K562 (cell line): ENCODE measurements around the gene PILRA. TPM values are rescaled to one million over a fixed set of nuclear protein-coding genes. Genes with fewer than 3 reads are reported as not detected.
A peak's percentile ranks its signal among the peaks of the same experiment; 100 is the strongest.

Experiments
- ATAC-seq: fragments of 200-7000 bp; cut with Tn5 transposase; 3 replicates; pipeline ENCODE4 v1.9.1; 2020; ENCODE audit warnings: moderate library complexity
- BruUV-seq: library from RNA; stranded (reverse); fragments of 400-500 nt; replicated peaks from 2 replicates; lab custom pipeline; 2021; lab: Mats Ljungman, UMichigan
- CTCF ChIA-PET: fragments of 300-600 bp; formaldehyde crosslinking; extraction: SDS; loops from one replicate; lab custom pipeline; 2021; ENCODE audit warnings: low intra/inter-chr PET ratio; lab: Yijun Ruan, JAX
- POLR2A ChIA-PET: fragments of 300-600, 350-650 bp; sonication (Branson Sonifier 250); formaldehyde crosslinking; extraction: SDS; loops from one replicate; lab custom pipeline; 2021; ENCODE audit warnings: antibody characterized with exemption, inconsistent platforms; lab: Yijun Ruan, JAX
- DNase-seq, 4 experiments: peaks; one replicate each; pipeline versions ENCODE4 v3.0.0 to v3.0.0-alpha.2; 2011 to 2018; ENCODE audit warnings: low spot score in 3 of 4, mixed read lengths in 3 of 4; ENCODE audit errors: extremely low read depth in 1 of 4
- FAIRE-seq: peaks from 2 replicates; lab custom pipeline; 2011; peaks lifted over from hg19 to GRCh38; lab: Jason Lieb, UNC
- H2AFZ ChIP-seq: 2 replicates; pipeline ENCODE4 v1.6.0; 2011; ENCODE audit warnings: low read depth, low read length, control low read depth, inconsistent platforms
- H3K27ac ChIP-seq: fragments of 200-600 bp; 3 replicates; pipeline ENCODE4 v1.8.0; 2011; ENCODE audit warnings: low read depth, mild to moderate bottlenecking, control low read depth, inconsistent platforms, low read length, moderate library complexity, mixed read lengths; ENCODE audit errors: extremely low read depth
- H3K27me3 ChIP-seq, 2 experiments: fragments of 300-600 bp in 1 of 2; 2 replicates in 1 of 2; 3 replicates in 1 of 2; pipeline versions ENCODE4 v1.6.0 to v1.8.0; 2011; ENCODE audit warnings: inconsistent platforms in 2 of 2, low read length in 2 of 2, mild to moderate bottlenecking in 1 of 2, mixed read lengths in 1 of 2, moderate library complexity in 1 of 2; ENCODE audit not compliant: control insufficient read depth in 2 of 2, insufficient read depth in 2 of 2
- H3K36me3 ChIP-seq: fragments of 300-600 bp; 3 replicates; pipeline ENCODE4 v1.8.0; 2011; ENCODE audit warnings: mild to moderate bottlenecking, low read length, inconsistent platforms; ENCODE audit not compliant: control insufficient read depth, insufficient read depth
- H3K4me1 ChIP-seq, 2 experiments: fragments of 200-600 bp in 1 of 2; replicated peaks in 1 of 2; 2 replicates in 1 of 2; 3 replicates in 1 of 2; pipeline versions ENCODE4 v1.5.1 to v1.8.0; 2011; ENCODE audit warnings: inconsistent platforms in 2 of 2, low read length in 2 of 2, mild to moderate bottlenecking in 1 of 2, mixed read lengths in 1 of 2, moderate library complexity in 1 of 2; ENCODE audit not compliant: control insufficient read depth in 2 of 2, insufficient read depth in 2 of 2
- H3K4me2 ChIP-seq: 2 replicates; pipeline ENCODE4 v1.6.1; 2011; ENCODE audit warnings: low read length, control low read depth, inconsistent platforms, mixed read lengths; ENCODE audit not compliant: insufficient read depth
- H3K4me3 ChIP-seq: fragments of 200-600 bp; sonication (generic), shearing (Covaris generic); 2 replicates; pipeline ENCODE4 v1.5.1; 2016; ENCODE audit warnings: control low read depth, inconsistent platforms
- H3K79me2 ChIP-seq: fragments of 200-600 bp; 3 replicates; pipeline ENCODE4 v1.8.0; 2011; ENCODE audit warnings: low read length, inconsistent platforms; ENCODE audit not compliant: control insufficient read depth, insufficient read depth
- H3K9ac ChIP-seq, 2 experiments: 2 replicates each; pipeline versions ENCODE4 v1.6.0 to v1.6.1; 2011; ENCODE audit warnings: low read depth in 2 of 2, low read length in 2 of 2, control low read depth in 1 of 2, inconsistent platforms in 1 of 2, mild to moderate bottlenecking in 1 of 2, mixed read lengths in 1 of 2; ENCODE audit not compliant: insufficient read depth in 1 of 2
- H3K9me1 ChIP-seq: one replicate; pipeline ENCODE4 v1.6.0; 2011; ENCODE audit warnings: inconsistent platforms, mild to moderate bottlenecking, low read length, moderate library complexity; ENCODE audit not compliant: control insufficient read depth, insufficient read depth
- H3K9me3 ChIP-seq: replicated peaks from 2 replicates; pipeline ENCODE4 v1.5.1; 2011; ENCODE audit warnings: low read depth, low read length, inconsistent platforms; ENCODE audit not compliant: control insufficient read depth, insufficient read depth
- H4K20me1 ChIP-seq: replicated peaks from 2 replicates; pipeline ENCODE4 v1.6.1; 2011; ENCODE audit warnings: low read length, inconsistent platforms, mixed read lengths; ENCODE audit not compliant: control insufficient read depth, insufficient read depth
- CAMTA2 ChIP-seq: fragments of 250-450 bp; sonication (Bioruptor Pico); conservative IDR thresholded peaks from 2 replicates; pipeline ENCODE4 v1.5.1; 2022
- CTCF ChIP-seq, 3 experiments: IDR thresholded peaks in 2 of 3; conservative IDR thresholded peaks in 1 of 3; 2 replicates each; pipeline ENCODE4 v1.5.1; 2011 to 2012; ENCODE audit warnings: low read length in 3 of 3, mild to moderate bottlenecking in 3 of 3, control low read depth in 2 of 3, improper control_type of control experiment in 1 of 3, inconsistent platforms in 1 of 3, low read depth in 1 of 3, mixed read lengths in 1 of 3, moderate library complexity in 1 of 3; ENCODE audit not compliant: insufficient read depth in 2 of 3
- PHF8 ChIP-seq: fragments of 200-600 bp; sonication (generic); IDR thresholded peaks from 2 replicates; pipeline ENCODE4 v1.6.1; 2012; ENCODE audit warnings: mixed run types, mild to moderate bottlenecking, inconsistent platforms, low read length, moderate library complexity, borderline replicate concordance
- WGBS: fragments of 100-300 bp; shearing (Covaris generic); methylation state at CpG from one replicate; pipeline ENCODE4 v1.1.6; 2016; ENCODE audit warnings: low coverage, mixed read lengths; ENCODE audit not compliant: insufficient coverage; ENCODE audit errors: missing lambda C conversion rate; 5-methylcytosine and 5-hydroxymethylcytosine counted together
- in situ Hi-C: fragments of 300-500 bp; cut with MboI; formaldehyde crosslinking; loops from 4 replicates; pipeline ENCODE4 v1.15.0; 2018; ENCODE audit warnings: inconsistent platforms, mixed read lengths
- intact Hi-C: fragments of 100-400 bp; cut with micrococcal nuclease; formaldehyde crosslinking; loops from 2 replicates; pipeline ENCODE4 v1.14.2; 2022
- polyA plus RNA-seq, 8 experiments: library from polyadenylated mRNA; depleted of rRNA in 4 of 8; stranded (reverse) in 5 of 8; unstranded in 3 of 8; fragments of >200 nt; fragmentation: Nextera tagmentation in 2 of 8; fragmentation: Illumina TruSeq in 1 of 8; extraction: Ambion mirVana in 2 of 8; extraction: Trizol in 1 of 8; gene quantifications; 2 replicates each; pipeline versions ENCODE4 v1.2.1 to v1.2.3, GENCODE V29; 2011 to 2014; ENCODE audit warnings: inconsistent platforms in 1 of 8, missing spikeins in 1 of 8
- total RNA-seq, 7 experiments: library from RNA; depleted of rRNA in 6 of 7; stranded (reverse); fragments of >200 nt in 6 of 7; fragmentation: Illumina TruSeq in 2 of 7; extraction: Trizol in 2 of 7; gene quantifications; 2 replicates each; pipeline versions ENCODE4 v1.2.1 to v1.2.3, GENCODE V29; 2011 to 2021; ENCODE audit warnings: low replicate concordance in 1 of 7
- TF ChIP-seq, protein P1 (sequence below): sonication (generic); formaldehyde crosslinking; IDR thresholded peaks from 2 replicates; pipeline ENCODE4 v1.8.0; 2022; ENCODE audit warnings: mild to moderate bottlenecking, missing genetic modification reagents
- TF ChIP-seq, protein P2 (sequence below): sonication (generic); formaldehyde crosslinking; IDR thresholded peaks from 2 replicates; pipeline ENCODE4 v1.8.0; 2023; ENCODE audit warnings: missing genetic modification reagents, mild to moderate bottlenecking, borderline replicate concordance

Gene PILRA
- total and polyA plus RNA-seq, 9 of the 15 experiments (the other 6 are each of a cell fraction or from before 2014, with no cell fraction given) = 0.13 to 1.8 (median 0.62) TPM

GRCh38 chr7:100435401-100436304 lies 62.4 kb downstream of the PILRA start:
- Histone ChIP-seq H3K4me1 (peaks cover 59 to 81% of the 10 kb centered on the region in 2 experiments), H3K27me3 (no peaks in the 10 kb centered on the region), H3K9ac (peak overlapping the region; percentile 92 to 99), H3K9me3 (no peaks in the 10 kb centered on the region), H3K9me1 (peaks cover 15% of the 10 kb centered on the region), H4K20me1 (peaks cover 26% of the 10 kb centered on the region), H3K4me2 (peak overlapping the region; percentile 93), H3K36me3 (peaks cover 49% of the 10 kb centered on the region), H3K27ac (peak overlapping the region; percentile 96), H3K79me2 (peaks cover 59% of the 10 kb centered on the region), H2AFZ (peak overlapping the region; percentile 52), H3K4me3 (peak overlapping the region; percentile 85)
- BruUV-seq = TSS peak; percentile 73
- CTCF ChIA-PET = interaction anchor here (0.6 kb wide), 1 partner anchor 369 kb away, joined by 3 read pairs; no protein-coding TSS in a partner anchor
- in situ Hi-C loops = no loop called here
- ATAC-seq (peak; percentile 45), FAIRE-seq (no peak), DNase-seq (peak; percentile 65 to 82 (median 73))
- POLR2A ChIA-PET = interaction anchor here (0.6 to 5.4 kb wide), 5 partner anchors 9 to 439 kb away, joined by 3 to 29 read pairs (median 6); partner anchors contain the start of genes SRRT and TSC22D4
- WGBS = 1% methylated on average over 71 of the region's 81 CpGs
- intact Hi-C loops = no loop called here
- TF ChIP-seq CTCF (IDR thresholded peaks at IDR 0.05 in 2 of 3, conservative IDR thresholded peaks at IDR 0.05 in 1 of 3; ENCODE audit: insufficient read depth in 2 of 3, low read depth in 1 of 3, low read length in 3 of 3) = no peak
- 0 out of 2 replicates have a peak, but pooled peaks have one; percentile 65 for TF ChIP-seq CAMTA2 (CRISPR knock-in tag)
- TF ChIP-seq, protein P1, sequence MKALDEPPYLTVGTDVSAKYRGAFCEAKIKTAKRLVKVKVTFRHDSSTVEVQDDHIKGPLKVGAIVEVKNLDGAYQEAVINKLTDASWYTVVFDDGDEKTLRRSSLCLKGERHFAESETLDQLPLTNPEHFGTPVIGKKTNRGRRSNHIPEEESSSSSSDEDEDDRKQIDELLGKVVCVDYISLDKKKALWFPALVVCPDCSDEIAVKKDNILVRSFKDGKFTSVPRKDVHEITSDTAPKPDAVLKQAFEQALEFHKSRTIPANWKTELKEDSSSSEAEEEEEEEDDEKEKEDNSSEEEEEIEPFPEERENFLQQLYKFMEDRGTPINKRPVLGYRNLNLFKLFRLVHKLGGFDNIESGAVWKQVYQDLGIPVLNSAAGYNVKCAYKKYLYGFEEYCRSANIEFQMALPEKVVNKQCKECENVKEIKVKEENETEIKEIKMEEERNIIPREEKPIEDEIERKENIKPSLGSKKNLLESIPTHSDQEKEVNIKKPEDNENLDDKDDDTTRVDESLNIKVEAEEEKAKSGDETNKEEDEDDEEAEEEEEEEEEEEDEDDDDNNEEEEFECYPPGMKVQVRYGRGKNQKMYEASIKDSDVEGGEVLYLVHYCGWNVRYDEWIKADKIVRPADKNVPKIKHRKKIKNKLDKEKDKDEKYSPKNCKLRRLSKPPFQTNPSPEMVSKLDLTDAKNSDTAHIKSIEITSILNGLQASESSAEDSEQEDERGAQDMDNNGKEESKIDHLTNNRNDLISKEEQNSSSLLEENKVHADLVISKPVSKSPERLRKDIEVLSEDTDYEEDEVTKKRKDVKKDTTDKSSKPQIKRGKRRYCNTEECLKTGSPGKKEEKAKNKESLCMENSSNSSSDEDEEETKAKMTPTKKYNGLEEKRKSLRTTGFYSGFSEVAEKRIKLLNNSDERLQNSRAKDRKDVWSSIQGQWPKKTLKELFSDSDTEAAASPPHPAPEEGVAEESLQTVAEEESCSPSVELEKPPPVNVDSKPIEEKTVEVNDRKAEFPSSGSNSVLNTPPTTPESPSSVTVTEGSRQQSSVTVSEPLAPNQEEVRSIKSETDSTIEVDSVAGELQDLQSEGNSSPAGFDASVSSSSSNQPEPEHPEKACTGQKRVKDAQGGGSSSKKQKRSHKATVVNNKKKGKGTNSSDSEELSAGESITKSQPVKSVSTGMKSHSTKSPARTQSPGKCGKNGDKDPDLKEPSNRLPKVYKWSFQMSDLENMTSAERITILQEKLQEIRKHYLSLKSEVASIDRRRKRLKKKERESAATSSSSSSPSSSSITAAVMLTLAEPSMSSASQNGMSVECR (CRISPR knock-in tag) = peak; percentile 78; the same call in 1 of the 2 replicates
- TF ChIP-seq, protein P2, sequence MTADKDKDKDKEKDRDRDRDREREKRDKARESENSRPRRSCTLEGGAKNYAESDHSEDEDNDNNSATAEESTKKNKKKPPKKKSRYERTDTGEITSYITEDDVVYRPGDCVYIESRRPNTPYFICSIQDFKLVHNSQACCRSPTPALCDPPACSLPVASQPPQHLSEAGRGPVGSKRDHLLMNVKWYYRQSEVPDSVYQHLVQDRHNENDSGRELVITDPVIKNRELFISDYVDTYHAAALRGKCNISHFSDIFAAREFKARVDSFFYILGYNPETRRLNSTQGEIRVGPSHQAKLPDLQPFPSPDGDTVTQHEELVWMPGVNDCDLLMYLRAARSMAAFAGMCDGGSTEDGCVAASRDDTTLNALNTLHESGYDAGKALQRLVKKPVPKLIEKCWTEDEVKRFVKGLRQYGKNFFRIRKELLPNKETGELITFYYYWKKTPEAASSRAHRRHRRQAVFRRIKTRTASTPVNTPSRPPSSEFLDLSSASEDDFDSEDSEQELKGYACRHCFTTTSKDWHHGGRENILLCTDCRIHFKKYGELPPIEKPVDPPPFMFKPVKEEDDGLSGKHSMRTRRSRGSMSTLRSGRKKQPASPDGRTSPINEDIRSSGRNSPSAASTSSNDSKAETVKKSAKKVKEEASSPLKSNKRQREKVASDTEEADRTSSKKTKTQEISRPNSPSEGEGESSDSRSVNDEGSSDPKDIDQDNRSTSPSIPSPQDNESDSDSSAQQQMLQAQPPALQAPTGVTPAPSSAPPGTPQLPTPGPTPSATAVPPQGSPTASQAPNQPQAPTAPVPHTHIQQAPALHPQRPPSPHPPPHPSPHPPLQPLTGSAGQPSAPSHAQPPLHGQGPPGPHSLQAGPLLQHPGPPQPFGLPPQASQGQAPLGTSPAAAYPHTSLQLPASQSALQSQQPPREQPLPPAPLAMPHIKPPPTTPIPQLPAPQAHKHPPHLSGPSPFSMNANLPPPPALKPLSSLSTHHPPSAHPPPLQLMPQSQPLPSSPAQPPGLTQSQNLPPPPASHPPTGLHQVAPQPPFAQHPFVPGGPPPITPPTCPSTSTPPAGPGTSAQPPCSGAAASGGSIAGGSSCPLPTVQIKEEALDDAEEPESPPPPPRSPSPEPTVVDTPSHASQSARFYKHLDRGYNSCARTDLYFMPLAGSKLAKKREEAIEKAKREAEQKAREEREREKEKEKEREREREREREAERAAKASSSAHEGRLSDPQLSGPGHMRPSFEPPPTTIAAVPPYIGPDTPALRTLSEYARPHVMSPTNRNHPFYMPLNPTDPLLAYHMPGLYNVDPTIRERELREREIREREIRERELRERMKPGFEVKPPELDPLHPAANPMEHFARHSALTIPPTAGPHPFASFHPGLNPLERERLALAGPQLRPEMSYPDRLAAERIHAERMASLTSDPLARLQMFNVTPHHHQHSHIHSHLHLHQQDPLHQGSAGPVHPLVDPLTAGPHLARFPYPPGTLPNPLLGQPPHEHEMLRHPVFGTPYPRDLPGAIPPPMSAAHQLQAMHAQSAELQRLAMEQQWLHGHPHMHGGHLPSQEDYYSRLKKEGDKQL = peak; percentile 6; the same call in 1 of the 2 replicates
- peak; percentile 3; the same call in 1 of the 2 replicates for TF ChIP-seq PHF8
